Neural progenitor cell (in vitro differentiated cells): ENCODE results near the gene SUPT3H.

ENCODE experiments used
- EZH2 ChIP-seq: fragments of 200-600 bp; sonication (generic); IDR thresholded peaks from 2 replicates; pipeline ENCODE4 v1.6.1; 2017; ENCODE audit warnings: antibody characterized with exemption, mild to moderate bottlenecking, moderate library complexity
- TF ChIP-seq, protein P1 (sequence below): fragments of 200-600 bp; sonication (generic); IDR thresholded peaks from 2 replicates; pipeline ENCODE4 v1.5.1; 2017; ENCODE audit warnings: antibody characterized with exemption, mild to moderate bottlenecking

DNA sequence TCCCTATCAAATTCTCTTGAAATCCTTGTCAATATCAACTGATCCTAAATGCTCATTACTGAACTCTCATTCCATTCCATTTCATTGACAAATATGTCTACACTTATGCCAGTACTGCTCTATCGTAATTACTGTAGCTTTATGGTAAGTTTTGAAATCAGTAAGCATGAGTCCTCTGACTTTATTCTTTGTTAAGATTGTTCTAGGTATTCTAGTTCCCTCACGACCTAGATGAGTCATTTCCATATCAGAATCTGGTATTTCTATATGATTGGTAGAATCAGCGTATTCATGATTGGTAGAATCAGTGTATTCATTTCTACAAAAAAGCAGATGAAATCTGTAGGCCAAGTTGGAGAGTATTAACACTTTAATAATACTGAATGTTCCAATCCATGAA, 368.2 kb downstream of the SUPT3H start:
- no peak for TF ChIP-seq EZH2
- TF ChIP-seq, protein P1, sequence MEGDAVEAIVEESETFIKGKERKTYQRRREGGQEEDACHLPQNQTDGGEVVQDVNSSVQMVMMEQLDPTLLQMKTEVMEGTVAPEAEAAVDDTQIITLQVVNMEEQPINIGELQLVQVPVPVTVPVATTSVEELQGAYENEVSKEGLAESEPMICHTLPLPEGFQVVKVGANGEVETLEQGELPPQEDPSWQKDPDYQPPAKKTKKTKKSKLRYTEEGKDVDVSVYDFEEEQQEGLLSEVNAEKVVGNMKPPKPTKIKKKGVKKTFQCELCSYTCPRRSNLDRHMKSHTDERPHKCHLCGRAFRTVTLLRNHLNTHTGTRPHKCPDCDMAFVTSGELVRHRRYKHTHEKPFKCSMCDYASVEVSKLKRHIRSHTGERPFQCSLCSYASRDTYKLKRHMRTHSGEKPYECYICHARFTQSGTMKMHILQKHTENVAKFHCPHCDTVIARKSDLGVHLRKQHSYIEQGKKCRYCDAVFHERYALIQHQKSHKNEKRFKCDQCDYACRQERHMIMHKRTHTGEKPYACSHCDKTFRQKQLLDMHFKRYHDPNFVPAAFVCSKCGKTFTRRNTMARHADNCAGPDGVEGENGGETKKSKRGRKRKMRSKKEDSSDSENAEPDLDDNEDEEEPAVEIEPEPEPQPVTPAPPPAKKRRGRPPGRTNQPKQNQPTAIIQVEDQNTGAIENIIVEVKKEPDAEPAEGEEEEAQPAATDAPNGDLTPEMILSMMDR: no peak
